ENCODE data around the gene TTC9B. TPM values are rescaled to one million over a fixed set of nuclear protein-coding genes. Genes with fewer than 3 reads are reported as not detected.
"Not testable (repeated sequence)": the region's sequence is repeated elsewhere in the genome, so short reads cannot be mapped to it uniquely, and the experiment has no call there.

The TTC9B gene
- total RNA-seq, 3 donors from 2014 or later, result not detected

DNA sequence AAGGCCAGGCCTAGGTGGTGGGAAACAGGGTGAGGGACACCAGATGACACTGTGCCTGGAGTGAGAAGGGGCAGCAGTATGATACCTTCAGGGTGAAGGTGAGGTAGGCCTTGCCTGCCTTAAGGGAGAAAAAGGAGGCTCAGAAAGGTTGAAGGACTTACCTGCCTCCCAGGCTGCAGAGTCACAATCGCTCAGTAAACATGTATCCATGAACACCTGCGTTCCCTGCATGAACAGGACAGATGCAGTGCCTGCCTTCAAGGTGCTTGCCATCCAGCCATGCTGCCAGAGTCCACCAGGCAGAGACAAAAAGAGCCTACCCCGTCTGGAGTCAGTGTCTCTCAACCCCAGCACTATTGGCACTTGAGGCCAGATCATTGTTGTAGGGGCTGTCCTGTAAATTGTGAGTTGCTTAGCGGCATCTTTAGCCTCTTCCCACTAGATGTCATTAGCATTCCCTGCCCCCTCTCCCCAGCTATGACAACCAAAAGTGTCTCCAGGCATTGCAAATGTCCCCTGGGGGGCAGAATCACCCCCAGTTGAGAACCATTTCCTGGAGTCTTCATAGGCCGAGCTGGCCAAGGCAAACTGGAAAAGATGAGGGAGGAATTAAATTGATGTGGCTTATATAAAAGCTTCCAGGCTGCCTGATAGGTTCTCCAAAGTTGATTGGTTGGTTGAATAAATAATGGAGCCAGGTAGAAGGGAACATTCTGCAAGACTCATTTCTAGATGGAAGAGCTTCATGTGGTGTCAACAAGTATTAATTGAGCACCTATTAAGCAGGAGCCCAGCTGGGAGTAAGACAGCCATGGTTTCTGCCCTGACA, 25.2 kb downstream of the TTC9B start:
- H3K4me3 Mint-ChIP-seq, result peak overlapping the region; percentile 68
- no peak for ATAC-seq
- DNase-seq, result no peak
- H3K36me3 Mint-ChIP-seq (ENCODE audit: insufficient read depth), result no peaks in the 10 kb centered on the region
- peaks cover 28% of the 10 kb centered on the region for H3K4me1 Mint-ChIP-seq (ENCODE audit: low read depth)
- H3K27me3 Mint-ChIP-seq (ENCODE audit: low read depth), result no peaks in the 10 kb centered on the region
- H3K9me3 Mint-ChIP-seq, result no peaks in the 10 kb centered on the region

DNA sequence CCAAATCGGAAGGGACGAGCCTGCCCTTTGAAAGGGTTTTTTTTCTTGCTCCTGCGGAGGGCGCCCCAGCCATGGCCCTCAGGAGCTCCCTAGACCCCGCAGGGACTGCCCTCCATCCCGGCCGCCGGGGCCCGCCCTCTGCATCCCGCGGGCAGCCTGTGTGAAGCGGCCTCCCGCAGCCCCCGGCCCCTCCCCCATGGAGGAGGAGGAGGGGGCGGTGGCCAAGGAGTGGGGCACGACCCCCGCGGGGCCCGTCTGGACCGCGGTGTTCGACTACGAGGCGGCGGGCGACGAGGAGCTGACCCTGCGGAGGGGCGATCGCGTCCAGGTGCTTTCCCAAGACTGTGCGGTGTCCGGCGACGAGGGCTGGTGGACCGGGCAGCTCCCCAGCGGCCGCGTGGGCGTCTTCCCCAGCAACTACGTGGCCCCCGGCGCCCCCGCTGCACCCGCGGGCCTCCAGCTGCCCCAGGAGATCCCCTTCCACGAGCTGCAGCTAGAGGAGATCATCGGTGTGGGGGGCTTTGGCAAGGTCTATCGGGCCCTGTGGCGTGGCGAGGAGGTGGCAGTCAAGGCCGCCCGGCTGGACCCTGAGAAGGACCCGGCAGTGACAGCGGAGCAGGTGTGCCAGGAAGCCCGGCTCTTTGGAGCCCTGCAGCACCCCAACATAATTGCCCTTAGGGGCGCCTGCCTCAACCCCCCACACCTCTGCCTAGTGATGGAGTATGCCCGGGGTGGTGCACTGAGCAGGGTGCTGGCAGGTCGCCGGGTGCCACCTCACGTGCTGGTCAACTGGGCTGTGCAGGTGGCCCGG, 26.1 kb downstream of the TTC9B start:
- Mint-ChIP-seq H3K9me3 (no peaks in the 10 kb centered on the region), H3K4me3 (peak overlapping the region; percentile 68), H3K36me3 (ENCODE audit: insufficient read depth) (no peaks in the 10 kb centered on the region), H3K4me1 (ENCODE audit: low read depth) (peaks cover 28% of the 10 kb centered on the region), H3K27me3 (ENCODE audit: low read depth) (no peaks in the 10 kb centered on the region)
- DNase-seq, result no peak
- ATAC-seq, result peak; percentile 3

DNA sequence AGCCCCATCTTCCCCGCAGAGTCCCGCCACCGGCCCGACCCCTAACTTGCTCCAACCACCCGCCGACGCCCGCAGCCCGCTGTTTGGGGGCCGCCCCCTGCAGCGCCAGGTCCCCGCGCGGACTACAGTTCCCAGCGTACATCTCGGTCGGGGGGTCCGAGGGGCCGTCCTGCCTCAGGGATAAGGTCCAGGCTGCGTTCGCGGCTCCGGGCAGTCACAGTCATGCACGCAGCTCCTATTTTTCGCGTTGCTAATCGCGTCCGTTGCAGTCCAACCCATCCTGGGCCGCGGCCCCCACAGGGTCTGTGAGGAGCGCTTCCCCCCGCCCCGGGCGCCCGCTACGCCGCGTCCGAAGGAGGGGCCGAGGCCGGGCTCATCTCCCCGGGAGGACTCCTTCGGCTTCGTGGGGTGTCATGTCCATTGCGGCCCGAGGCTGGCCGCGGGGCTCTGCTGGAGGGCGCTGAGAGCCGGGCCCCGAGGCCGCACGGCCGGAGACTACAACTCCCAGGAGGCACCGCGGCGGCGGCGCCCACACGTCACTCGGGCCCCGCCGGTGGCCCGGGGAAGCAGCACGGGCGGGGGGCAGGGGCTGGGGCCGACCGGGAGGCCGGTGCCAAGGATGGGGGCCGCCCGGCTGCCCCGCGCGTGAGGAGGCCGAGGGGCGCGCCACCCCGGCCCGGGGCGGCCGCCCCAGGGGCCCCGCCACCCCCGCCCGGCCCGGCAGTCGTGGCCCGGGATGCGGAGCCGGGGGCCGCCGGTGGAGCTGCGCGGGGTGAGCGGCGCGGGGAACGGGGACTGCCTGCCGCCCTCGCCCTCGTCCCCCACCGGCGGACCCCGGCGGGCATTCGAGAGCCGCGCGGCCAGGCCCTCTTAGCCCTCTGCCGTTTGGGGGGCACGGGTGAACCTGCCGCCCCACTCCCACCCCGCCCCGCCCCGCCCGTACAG, 27.0 kb downstream of the TTC9B start, which contains the start of gene MAP3K10:
Gene MAP3K10 (plus strand): TSS at position 536 of the 945 bp plus-strand sequence. CDS start 606 bp downstream, outside the sequence.
- peak within 1 kb of the TSS; percentile 90 for H3K4me3 Mint-ChIP-seq
- H3K36me3 Mint-ChIP-seq (ENCODE audit: insufficient read depth), result no peaks in the 10 kb centered on the region
- DNase-seq (peak; percentile 64), ATAC-seq (peak; percentile 88 to 90)
- no peaks in the 10 kb centered on the region for H3K27me3 Mint-ChIP-seq (ENCODE audit: low read depth)
- H3K9me3 Mint-ChIP-seq, result no peaks in the 10 kb centered on the region
- H3K4me1 Mint-ChIP-seq (ENCODE audit: low read depth), result peaks cover 28% of the 10 kb centered on the region

DNA sequence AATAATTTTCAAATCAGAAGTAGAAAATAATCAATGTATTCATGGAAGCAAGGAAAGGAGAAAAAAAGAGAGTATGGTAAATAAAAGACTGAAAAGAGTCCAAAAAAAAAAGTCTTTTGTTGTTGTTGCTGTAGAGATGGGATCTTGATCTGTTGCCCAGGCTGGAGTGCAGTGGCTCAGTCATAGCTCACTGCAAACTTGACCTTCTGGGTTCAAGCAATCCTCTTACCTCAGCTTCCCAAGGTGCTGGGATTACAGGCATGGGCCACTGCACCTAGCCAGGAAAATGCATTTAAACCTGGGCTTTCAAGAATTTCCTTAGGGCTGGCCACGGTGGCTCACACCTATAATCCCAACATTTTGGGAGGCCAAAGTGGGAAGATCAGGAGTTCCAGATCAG, 33.9 kb downstream of the TTC9B start:
- ATAC-seq (no peak), DNase-seq (no peak)
- H3K9me3 Mint-ChIP-seq, result no peaks in the 10 kb centered on the region
- no peak overlapping the region for H3K4me3 Mint-ChIP-seq
- H3K4me1 Mint-ChIP-seq (ENCODE audit: low read depth), result no peaks in the 10 kb centered on the region
- H3K36me3 Mint-ChIP-seq (ENCODE audit: insufficient read depth), result no peaks in the 10 kb centered on the region
- H3K27me3 Mint-ChIP-seq (ENCODE audit: low read depth), result peaks cover 5% of the 10 kb centered on the region

DNA sequence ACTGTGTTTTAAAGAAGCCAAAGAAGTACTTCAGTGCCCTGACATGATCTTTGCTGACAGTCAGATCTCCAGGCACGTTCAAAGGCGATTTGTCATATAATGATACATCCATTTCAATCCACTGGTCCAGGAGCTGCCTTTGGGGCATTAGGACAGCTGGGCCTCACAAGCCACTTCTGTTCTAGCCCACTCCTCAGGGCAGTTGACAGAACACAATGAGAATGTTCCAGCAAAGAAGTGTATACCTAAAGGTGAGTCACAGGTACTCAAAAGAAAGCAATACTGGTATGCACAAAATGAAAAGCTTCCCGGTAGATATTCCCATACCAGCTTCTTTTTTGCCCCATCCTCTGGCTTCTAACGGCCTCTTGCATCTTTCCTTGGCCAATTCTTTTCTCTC, 39.4 kb downstream of the TTC9B start:
- DNase-seq, result no peak
- peaks cover 9% of the 10 kb centered on the region for H3K27me3 Mint-ChIP-seq (ENCODE audit: low read depth)
- ATAC-seq, result no peak
- H3K4me3 Mint-ChIP-seq, result no peak overlapping the region
- no peaks in the 10 kb centered on the region for H3K9me3 Mint-ChIP-seq
- no peaks in the 10 kb centered on the region for H3K4me1 Mint-ChIP-seq (ENCODE audit: low read depth)
- H3K36me3 Mint-ChIP-seq (ENCODE audit: insufficient read depth), result no peaks in the 10 kb centered on the region

DNA sequence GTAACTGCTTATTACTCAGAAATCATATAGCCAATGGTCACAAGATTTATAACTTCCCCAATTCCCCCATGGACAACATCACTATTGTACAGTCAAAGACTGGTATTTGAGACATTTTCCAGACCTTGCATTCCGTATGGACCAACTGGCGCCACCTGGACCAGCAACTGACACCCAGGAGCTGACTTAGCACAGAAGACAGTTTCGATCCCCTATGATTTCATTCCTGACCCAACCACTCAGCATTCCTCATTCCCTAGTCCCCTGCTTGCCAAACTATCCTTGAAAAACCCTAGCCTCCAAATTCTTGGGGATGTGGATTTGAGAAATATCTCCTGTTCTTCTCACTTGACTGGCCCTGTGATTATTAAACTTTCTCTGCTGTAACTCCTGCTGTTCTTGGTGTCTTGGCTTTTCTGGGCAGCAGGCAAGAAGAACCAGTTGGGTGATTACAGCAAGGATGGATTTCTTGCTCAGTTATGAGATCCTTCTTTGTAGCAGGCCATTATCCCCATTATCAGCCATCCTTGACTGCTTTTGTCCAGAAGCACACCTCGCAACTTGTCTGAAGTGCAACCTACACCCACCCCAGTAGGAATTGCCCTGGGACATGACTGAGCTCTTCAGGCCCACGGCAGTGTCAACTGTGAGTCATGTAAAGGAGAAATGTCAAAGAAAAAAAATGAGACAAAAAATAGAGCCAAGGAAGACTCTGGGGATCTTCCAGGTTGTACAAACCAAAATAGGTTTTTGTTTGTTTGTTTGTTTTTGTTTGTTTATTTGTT, 40.7 kb downstream of the TTC9B start:
- Mint-ChIP-seq H3K4me3 (no peak overlapping the region), H3K9me3 (no peaks in the 10 kb centered on the region), H3K27me3 (ENCODE audit: low read depth) (peaks cover 9% of the 10 kb centered on the region), H3K4me1 (ENCODE audit: low read depth) (no peaks in the 10 kb centered on the region), H3K36me3 (ENCODE audit: insufficient read depth) (no peaks in the 10 kb centered on the region)
- ATAC-seq (no peak), DNase-seq (no peak)

DNA sequence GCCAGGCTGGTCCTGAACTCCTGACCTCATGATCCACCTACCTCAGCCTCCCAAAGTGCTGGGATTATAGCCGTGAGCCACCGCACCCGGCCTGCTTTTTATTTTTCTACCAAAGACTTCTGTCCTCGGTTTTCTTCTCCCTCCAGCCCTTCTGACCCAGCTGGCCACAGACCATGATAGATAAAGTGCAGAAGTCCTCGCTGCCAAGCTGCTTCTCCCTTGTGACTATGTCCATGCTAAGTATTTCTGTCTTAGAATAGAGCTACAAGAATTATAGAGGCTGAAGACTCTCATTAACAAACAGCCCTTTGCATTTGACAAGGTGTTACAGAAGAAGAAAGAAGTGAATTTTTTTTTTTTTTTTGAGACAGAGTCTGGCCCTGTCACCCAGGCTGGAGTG, 42.4 kb downstream of the TTC9B start:
- Mint-ChIP-seq H3K9me3 (no peaks in the 10 kb centered on the region), H3K36me3 (ENCODE audit: insufficient read depth) (no peaks in the 10 kb centered on the region), H3K4me1 (ENCODE audit: low read depth) (no peaks in the 10 kb centered on the region), H3K4me3 (no peak overlapping the region), H3K27me3 (ENCODE audit: low read depth) (peaks cover 9% of the 10 kb centered on the region)
- ATAC-seq (no peak), DNase-seq (no peak)

DNA sequence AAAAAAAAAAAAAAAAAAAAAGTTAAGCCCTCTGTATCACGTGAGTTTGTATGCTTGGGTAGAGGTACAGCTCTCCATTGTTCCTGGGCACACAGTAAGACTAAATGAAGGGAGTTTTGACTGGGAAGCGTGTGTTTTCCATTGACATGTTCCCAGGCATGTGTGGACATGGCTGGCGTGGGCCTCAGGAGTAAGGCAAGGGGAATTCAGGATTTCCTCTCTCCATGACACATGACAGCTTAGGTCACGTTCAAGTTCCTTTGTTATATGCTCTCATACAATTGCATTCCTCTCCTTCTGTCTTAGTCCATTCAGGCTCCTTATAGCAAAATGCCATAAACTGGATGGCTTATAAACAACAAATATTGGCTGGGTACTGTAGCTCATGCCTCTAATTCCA, 44.1 kb downstream of the TTC9B start:
- DNase-seq (no peak), ATAC-seq (no peak)
- no peaks in the 10 kb centered on the region for H3K36me3 Mint-ChIP-seq (ENCODE audit: insufficient read depth)
- no peak overlapping the region for H3K4me3 Mint-ChIP-seq
- H3K4me1 Mint-ChIP-seq (ENCODE audit: low read depth), result no peaks in the 10 kb centered on the region
- H3K9me3 Mint-ChIP-seq, result no peaks in the 10 kb centered on the region
- H3K27me3 Mint-ChIP-seq (ENCODE audit: low read depth), result peaks cover 4% of the 10 kb centered on the region

DNA sequence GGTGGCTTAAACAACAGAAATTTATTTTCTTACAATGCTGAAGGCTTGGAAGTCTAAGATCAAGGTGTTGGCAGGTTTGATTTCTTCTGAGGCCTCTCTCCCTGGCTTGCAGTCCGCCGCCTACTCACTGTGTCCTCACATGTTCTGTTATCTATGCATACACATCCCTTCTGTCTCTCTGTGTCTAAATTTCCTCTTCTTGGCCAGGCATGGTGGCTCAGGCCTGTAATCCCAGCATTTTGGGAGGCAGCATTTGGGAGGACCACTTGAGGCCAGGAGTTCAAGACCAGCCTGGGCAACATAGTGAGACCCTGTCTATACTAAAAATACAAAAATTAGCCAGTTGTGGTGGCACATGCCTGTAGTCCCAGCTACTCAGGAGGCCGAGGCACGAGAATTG, 46.9 kb downstream of the TTC9B start:
- H3K9me3 Mint-ChIP-seq; ATAC-seq; H3K27me3 Mint-ChIP-seq (ENCODE audit: low read depth); DNase-seq; H3K4me3 Mint-ChIP-seq; H3K36me3 Mint-ChIP-seq (ENCODE audit: insufficient read depth); H3K4me1 Mint-ChIP-seq (ENCODE audit: low read depth): not testable (repeated sequence)

DNA sequence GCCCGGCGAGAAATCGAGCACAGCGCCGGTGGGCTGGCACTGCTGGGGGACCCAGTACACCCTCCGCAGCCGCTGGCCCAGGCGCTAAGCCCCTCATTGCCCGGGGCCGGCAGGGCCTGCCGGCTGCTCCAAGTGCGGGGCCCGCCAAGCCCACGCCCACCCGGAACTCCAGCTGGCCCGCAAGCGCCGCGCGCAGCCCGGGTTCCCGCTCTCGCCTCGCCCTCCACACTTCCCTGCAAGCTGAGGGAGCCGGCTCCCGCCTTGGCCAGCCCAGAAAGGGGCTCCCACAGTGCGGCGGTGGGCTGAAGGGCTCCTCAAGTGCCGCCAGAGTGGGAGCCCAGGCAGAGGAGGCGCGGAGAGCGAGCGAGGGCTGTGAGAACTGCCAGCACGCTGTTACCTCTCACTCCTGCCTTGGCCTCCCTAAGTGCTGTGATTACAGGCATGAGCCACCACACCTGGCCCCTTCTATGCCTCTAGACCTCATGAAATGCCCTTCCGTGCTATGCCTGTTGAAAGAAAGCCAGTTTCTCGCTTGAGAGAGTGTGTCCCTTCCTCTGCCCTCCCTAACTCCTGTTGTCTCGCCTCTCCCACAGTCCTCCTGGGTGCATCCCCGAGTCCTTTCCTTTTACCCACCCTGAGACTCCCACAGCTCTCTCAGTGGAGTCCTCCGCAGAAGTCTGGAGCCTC, 47.7 kb downstream of the TTC9B start:
- not testable (repeated sequence) for ATAC-seq; H3K27me3 Mint-ChIP-seq (ENCODE audit: low read depth); H3K36me3 Mint-ChIP-seq (ENCODE audit: insufficient read depth); H3K4me3 Mint-ChIP-seq; DNase-seq; H3K4me1 Mint-ChIP-seq (ENCODE audit: low read depth); H3K9me3 Mint-ChIP-seq

DNA sequence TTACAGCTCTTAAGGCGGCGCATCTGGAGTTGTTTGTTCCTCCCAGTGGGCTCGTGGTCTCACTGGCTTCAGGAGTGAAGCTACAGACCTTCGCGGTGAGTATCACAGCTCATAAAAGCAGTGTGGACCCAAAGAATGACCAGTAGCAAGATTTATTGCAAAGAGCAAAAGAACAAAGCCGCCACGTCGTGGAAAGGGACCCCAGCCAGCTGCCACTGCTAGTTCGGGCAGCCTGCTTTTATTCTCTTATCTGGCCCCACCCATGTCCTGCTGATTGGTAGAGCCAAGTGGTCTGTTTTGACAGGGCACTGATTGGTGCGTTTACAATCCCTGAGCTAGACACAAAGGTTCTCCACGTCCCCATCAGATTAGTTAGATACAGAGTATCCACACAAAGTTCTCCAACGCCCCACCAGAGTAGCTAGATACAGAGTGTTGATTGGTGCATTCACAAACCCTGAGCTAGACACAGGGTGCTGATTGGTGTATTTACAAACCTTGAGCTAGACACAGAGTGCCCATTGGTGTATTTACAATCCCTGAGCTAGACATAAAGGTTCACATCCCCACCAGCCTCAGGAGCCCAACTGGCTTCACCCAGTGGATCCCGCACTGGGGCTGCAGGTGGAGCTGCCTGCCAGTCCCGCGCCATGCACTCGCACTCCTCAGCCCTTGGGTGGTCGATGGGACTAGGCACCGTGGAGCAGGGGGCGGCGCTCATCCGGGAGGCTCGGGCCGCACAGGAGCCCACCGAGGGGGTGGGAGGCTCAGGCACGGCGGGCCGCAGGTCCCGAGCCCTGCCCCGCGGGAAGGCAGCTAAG, 48.5 kb downstream of the TTC9B start:
- not testable (repeated sequence) for ATAC-seq; H3K4me1 Mint-ChIP-seq (ENCODE audit: low read depth); DNase-seq; H3K9me3 Mint-ChIP-seq; H3K4me3 Mint-ChIP-seq; H3K27me3 Mint-ChIP-seq (ENCODE audit: low read depth); H3K36me3 Mint-ChIP-seq (ENCODE audit: insufficient read depth)

All from activated T-cell treated with anti-CD3 and anti-CD28 coated beads, Interleukin-2, amount 50 U/mL, for 4 hours (primary cell).